Stimulated activated CD4-positive, alpha-beta T cell treated with anti-CD3 and anti-CD28 coated beads, Interleukin-15, amount 100 ng/mL, for 48 hours (primary cell): Measurements from ENCODE around the gene MUC4.

Source experiments
- DNase-seq, 2 donors: peaks; one replicate each; pipeline ENCODE4 v3.0.0-alpha.2; 2020; ENCODE audit warnings: low read depth in 2 of 2

MUC4 gene, protein sequence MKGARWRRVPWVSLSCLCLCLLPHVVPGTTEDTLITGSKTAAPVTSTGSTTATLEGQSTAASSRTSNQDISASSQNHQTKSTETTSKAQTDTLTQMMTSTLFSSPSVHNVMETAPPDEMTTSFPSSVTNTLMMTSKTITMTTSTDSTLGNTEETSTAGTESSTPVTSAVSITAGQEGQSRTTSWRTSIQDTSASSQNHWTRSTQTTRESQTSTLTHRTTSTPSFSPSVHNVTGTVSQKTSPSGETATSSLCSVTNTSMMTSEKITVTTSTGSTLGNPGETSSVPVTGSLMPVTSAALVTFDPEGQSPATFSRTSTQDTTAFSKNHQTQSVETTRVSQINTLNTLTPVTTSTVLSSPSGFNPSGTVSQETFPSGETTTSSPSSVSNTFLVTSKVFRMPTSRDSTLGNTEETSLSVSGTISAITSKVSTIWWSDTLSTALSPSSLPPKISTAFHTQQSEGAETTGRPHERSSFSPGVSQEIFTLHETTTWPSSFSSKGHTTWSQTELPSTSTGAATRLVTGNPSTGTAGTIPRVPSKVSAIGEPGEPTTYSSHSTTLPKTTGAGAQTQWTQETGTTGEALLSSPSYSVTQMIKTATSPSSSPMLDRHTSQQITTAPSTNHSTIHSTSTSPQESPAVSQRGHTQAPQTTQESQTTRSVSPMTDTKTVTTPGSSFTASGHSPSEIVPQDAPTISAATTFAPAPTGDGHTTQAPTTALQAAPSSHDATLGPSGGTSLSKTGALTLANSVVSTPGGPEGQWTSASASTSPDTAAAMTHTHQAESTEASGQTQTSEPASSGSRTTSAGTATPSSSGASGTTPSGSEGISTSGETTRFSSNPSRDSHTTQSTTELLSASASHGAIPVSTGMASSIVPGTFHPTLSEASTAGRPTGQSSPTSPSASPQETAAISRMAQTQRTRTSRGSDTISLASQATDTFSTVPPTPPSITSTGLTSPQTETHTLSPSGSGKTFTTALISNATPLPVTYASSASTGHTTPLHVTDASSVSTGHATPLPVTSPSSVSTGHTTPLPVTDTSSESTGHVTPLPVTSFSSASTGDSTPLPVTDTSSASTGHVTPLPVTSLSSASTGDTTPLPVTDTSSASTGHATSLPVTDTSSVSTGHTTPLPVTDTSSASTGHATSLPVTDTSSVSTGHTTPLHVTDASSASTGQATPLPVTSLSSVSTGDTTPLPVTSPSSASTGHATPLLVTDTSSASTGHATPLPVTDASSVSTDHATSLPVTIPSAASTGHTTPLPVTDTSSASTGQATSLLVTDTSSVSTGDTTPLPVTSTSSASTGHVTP (N-terminal part only)

DNA sequence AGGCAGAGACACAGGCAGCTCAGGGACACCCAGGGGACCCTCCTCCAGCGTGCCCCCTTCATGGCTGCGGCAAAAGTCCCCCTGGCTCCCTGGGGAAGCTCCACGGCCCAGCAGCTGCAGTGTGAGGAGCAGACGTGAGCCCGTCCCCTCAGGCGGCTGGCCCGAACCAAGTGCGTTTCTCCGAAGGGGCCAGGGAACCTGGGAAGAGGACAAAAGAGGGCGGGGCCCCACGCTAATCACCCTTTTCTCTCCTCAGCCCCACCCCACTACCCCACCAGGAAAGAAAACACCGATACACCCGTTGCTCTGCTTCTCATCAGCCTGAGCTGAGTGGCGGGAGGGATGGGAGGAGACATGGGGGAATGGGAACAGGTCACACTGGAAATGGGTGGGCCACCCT is at the start of gene MUC4:
Gene MUC4, minus strand, starts transcription at position 174 of the 400 bp plus-strand sequence. Its CDS starts 112 bp downstream, at position 62.
- DNase-seq, result no peak

DNA sequence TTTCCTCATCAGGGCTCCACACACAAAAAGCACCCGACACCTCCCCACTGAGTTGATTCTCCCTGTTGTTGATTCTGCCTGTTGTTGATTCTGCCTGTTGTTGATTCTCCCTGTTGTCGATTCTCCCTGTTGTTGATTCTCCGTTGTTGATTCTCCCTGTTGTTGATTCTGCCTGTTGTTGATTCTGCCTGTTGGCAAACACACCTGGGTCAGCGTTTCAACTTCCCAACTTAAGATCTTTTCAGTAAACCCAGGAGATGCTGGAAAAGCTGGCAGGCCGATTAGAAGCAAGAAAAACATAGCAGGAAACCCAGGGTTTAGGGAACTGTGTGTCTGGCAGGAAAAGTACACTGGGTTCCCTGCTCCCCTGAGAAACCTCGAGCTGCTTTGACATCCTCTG is 48.7 kb upstream of the MUC4 start:
- no peak for DNase-seq

DNA sequence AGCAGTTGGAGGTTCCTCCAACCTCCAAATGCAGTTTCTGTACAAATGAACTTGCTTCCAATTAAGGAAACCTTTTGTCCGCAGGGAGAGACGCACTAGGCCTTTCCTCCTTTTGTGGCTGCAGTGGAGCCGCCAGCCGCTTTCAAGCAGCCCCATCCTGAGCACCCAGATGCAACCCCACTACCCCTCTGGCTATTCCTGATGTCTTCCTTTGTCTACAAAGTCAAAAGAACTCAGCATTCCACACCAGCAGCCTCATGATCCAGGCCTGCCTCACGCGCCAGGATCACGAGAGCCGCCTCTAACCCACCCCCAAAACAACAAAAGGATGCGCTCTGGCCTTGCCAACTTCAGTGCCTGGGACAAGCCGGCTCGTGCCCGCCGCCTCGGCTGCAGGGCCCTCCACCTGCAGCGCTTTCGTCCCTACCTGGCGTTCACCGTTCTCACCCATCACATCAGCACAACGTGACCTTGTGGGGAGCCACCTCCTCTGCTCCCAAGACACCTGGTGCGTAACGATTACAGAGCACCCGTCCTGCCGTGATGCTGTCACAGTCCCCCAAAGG is 48.2 kb upstream of the MUC4 start:
- DNase-seq, result no peak

DNA sequence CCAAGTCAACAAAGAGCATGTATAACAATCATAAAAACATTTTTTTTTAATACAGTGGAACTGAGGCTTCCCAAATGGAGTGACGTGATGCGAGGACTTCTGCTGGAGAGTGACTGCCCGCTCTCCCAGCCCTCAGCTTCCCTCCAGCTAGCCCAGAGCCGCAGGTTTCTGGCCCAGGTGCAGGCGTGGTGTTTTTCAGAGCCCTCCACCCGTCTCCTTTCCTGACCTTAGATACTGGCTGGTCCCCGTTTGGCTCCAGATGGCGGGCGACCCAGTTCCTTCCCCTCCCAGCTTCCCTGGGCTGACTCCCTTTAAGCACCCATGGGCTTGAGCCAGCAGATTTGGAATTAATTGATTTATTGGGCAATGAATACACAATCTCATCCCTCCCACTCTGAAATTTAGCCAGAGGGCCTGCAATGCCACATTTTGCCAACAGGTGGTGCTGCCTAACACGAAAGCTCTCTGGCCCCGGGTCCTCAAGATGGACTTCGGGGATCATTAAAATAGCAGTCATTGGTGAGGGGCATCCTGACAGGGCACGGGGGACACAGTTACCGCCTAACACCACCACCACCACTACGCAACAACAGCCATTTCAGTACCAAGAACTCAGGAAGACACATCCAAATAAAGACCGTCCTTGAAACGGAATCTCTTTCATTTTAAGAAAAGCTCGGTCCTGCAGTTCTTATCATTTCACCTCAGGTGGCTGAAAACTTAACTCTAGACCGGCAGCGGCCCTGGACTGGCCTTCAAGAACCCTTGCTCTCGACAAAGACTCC is 47.5 kb upstream of the MUC4 start:
- peak; percentile 42 to 69 for DNase-seq

DNA sequence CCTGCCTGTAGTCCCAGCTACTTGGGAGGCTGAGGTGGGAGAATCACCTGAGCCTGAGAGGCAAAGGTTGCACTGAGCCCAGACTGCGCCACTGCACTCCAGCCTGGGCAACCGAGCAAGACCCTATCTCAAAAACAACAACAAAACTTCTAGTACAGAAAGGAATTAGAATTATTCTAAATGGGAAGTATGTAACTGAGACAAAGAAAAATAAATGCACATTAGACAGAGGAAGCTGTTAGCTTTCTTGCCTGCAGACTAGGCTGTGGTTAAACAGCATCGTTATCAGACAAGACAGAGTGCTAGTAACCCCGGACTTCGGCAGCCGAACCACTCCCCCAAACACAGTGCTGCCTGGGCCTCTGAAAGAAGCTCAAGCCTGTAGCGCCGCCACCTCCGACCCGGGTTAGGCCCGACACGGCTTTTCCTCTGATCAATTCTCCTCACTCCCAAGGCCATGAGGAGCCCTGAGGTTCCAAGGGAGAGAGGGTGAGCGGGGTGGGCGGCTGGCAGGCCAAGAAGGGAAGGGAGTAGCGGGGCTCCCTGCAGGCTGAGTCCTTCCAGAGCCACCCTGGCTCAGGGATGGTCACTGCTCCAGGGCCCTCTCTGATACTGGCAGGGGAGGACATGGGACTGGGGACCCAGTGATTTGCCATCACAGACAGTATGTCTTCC is 44.8 kb upstream of the MUC4 start:
- DNase-seq, result no peak

DNA sequence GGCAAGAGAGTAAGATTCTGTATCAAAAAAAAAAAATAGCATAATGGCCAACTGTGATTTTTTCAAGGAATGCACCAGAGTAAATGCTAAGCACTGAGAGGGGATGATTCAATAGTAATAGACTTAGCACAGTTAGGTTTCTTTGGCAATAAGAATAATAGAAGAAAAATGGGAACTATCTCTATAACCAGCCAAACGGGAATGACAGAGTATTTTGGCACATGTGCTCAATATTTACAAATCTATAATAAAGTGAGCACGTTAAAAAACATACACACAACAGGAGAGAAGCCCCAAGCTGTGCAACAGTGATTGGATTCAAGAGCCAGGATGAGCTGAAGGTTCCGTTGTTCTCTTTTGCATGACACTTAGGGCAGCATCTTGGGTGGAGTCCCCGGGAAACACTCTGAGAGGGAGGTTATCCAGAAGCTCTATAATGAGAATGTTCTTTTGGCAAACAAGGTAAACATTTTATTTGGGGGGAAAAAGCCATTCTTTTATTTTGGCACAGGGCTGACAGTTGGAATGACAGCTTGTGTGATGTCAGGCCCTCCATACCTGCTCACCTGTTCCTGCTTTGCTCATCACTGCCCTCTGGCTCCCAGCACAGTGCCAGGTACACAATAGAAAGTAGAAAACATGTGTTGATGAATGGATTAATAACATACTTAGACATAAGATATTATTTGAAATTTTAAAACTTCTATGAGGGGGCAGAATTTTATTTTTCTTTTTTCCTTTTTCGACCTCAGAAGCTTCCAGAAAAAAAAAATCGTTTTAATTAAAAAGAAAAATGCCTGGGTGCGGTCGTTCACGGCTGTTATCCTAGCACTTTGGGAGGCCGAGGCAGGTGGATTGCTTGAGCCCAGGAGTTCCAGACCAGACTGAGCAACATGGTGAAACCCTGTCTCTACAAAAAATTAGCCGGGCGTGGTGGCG is 44.0 kb upstream of the MUC4 start:
- no peak for DNase-seq

DNA sequence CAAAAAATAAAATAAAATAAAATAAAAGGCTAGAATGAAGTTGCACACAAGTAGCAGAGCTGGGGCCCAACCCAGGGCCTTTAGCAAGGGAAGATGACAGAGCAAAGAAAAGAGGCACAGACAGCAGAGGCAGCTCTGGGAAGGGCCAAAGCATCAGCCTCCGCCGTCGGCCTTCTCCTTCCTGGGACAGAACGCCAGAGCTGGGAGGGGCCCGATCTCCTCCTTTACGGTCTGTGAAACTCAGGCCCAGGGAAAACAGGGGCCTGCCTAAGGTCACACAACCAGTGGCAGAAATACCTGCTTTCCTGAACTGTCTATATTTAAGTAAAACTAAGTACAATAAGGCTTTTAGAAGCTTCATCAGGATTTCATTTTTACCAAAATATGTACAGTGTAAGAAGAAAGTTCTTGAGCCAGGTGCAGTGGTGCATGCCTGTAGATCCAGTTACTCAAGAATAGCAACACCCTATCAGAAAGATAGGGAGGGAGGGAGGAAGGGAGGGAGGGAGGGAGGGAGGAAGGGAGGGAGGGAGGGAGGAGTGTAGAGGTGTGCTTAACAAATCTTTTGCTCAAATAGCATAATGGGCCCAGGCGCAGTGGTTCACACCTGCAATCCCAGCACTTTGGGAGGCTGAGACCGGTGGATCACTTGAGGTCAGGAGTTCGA is 43.0 kb upstream of the MUC4 start:
- DNase-seq, result no peak

DNA sequence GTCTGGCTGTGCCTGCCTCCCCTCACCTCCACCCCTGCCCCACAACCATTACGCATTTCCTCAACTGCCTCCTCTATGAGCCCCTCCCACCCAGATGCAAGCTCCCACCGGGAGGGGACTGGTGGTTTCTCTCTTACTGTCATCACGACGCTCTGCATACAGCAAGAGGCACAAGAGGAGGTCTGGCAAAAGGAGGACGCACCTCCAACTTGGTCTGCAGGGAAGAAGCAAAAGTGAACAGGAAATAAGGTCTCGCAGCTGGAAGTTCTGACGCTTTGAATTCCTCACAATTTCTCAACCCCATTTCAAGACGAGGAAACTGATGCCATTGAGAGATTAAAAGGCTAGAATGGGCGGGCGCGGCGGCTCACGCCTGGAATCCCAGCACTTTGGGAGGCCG is 42.3 kb upstream of the MUC4 start:
- DNase-seq, result no peak

DNA sequence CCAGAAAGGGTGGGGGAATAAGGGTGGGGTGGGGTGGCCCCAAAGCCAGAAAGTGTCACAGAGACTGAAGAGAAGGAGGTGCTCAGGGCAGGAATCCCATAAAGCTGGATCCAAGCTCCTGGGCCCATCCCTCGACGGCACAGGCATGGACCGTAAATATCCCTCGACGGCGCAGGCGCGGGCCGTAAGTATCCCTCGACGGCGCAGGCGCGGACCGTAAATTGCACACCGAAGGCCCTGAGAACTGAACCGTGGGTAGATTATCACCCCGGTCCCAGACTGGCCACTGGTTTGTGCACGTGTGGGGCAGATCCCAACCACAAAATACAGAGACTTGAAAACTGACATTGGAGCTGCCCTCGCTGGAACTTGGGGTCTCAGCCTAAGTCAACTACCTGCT is 41.3 kb upstream of the MUC4 start:
- DNase-seq, result no peak

DNA sequence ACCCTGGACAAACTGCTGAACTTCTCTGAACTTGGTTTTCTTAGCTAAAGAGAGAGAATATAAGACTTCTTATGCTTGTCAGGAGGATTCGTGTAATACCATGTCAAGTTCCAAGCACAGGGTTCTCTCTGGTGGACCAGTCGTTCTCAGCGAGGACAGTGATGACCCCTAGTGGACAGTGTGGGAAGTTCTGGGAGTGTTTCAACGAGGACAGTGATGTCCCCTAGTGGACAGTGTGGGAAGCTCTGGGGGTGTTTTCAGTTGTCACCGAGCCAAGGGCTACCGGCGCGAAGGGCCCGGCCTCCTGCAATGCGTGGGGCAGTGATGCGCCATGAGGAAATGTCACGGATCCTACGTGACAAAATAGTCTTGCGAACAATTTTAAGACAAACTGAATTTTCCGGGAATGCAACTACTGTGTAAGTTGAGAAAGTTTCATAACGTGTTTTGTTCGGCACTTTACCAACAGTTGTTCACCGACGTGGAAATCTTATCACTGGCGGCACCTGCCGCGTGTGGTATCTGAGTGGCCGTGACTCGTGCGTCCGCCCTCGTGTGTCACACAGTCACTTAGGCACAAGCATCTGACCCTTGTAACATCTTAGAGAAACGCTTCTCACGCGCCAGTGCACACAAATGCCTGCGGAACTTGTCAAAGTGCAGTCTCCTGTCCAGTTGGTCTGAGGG is 39.3 kb upstream of the MUC4 start:
- DNase-seq, result peak; percentile 81 to 86

DNA sequence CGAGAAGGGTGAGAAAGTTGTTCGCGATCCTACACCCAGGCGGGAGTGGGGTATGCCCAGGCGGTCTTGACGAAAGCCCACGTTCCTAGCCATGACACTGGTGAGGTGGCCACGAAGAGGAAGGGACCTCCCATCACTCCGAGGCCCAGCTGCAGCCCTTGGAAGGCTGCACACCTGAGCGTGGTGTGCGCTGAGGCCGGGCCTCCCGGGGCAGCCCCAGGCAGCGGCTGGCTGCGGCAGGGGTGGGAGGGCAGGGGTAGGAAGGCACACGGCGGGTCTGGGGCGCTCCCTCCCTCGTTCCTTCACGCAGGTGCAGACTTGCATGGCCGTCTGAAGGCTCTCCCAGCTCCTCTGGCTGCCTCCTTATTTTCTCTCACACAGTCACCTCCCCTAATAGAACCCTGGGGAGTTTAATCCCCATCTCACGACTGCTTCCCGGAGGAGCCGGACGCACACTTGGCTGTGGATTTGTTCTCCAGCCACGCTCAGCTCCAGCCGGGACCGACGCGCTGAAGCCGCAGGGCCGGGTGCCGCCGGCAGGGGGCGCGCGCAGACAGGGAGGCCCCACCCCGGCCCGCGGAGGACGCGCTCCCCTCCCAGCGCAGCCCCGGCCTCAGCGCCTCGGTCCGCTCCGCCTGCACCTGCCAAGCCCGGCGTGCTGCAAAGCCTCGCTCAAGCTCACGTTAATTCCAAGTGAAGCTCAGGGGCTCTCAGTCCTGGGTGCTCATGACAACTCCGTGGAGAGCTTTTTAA is 37.8 kb upstream of the MUC4 start:
- no peak for DNase-seq

DNA sequence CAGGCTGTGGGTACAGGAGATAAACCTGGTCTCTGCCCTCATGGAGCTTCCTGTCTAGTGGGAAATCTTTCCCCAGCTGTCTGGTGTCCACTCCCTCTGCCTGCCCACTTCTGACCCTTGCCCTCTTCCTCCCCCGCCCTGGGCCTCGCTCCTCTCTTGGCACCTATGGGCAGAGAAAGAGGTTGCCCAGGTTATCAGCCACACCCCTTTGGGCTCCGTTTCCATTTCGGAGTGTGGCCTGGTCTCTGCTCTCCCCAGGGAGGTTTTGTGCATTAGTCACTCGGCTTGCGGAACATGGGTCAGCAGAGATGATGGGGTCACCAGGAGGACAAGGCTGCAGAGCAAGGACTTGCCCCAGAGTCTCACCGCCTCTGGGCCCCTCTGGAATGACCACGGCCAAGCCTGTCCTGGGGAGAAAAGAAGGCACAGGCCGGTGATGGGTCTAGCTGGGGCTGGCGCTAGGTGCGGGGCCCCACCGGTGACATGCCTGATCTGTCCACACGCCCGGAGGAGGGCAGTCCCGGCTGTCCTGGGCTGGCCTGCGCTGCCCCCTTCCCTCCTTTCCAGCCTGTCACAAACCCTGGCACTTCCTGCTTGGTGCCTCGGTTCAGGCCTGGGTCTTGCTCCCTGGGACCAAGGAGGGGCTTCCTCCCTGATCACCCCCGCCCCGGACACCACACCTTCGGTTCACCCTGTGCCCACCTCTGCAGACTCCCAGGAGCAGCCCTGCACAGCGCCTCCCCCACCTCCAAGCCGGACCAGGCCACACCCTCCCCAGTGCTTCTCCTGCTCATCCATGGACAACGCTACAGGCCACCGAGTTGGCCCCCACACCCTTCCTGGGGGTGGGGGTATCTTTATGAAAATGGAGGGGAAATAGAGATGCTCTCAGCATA is 35.6 kb upstream of the MUC4 start:
- DNase-seq, result no peak

DNA sequence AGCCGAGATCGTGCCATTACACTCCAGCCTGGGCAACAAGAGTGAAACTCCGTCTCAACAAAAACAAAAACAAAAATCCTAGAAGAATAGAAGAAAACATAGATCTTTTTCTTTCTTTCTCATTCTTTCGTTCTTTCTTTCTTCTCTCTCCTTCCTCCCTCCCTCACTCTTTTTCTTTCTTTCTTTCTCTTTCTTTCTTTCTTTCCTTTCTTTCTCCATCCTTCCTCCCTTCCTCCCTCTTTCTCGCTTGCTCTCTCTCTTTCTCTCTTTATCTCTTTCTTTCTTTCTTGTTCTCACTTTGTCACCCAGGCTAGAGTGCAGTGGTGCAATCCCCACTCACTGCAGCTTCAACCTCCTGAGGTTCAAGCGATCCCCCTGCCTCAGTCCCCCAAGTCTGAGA is 33.8 kb upstream of the MUC4 start:
- no peak for DNase-seq

DNA sequence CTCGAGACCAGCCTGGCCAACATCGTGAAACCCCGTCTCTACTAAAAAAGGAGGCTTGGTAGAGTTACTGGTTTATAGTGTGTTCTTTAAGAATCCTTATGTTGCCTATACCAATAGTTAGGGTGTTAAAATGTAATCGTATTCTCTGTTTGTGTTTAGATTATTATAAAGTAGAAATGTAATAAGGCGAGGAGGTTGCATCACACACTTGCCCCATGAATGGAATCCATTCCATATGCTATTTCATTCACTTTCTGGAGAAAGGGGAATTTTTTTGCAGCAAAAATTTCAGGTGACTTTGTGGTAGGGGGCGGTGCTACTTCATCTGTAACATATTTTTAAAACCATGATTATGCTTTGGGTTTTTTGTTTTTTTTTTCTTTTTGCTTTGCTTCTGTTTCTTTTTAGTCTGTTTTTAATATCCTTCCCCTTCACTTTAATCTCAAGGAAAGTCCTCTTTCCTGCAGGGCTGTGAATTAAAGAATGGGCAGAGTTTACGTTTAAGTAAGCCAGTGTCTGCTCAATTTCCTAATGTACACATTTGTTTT is 33.0 kb upstream of the MUC4 start:
- DNase-seq, result no peak

DNA sequence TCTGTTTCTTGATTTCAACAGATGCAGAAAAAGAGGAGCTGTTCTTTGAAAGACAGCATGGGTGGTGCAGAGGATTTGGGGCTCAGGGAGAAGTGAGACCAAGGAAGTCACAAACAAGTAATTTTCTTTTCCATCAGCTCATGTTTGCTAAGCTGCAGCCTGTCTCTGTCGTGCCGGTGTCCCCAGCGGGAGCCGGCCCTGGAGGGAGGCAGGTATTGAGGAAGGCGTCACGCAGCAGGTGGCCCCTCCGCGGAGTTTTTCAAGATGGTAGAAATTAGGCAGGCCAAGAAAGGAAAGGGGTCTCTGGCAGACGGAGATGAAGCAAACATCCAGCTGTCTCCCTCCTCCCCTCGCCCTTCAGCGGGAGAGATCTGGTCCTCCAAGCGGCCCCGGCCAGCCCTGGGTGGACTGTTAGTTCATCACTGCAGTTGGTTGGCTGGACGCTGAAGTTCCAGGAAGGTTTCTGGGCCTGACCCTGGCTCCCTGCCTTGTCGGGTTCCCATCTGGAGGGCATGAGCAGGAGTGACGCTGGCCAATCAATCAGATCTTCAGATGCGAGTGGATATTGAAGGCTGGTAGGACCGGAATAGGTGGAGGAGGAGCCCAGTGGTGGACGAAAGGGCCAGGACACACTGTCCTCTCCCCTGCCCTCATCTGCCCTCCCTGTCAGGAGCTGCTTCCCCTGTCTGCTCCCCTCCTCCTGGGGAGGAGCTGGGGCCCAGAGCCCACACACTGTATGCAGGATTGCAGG is 27.7 kb upstream of the MUC4 start:
- DNase-seq, result no peak
